NCI-H345 treated with DMSO at 0.1 percent for 48 hours (cell line): ENCODE data around the gene TFF1.
"Not testable (repeated sequence)": the region's sequence is repeated elsewhere in the genome, so short reads cannot be mapped to it uniquely, and the experiment has no call there.

ENCODE experiments used
- DNase-seq: peaks from one replicate; lab custom pipeline; 2025; ENCODE audit not compliant: unreplicated experiment; lab: John Stamatoyannopoulos, UW

Gene TFF1

GRCh38 chr21:42366292-42367010 lies at the start of gene TFF1:
Gene TFF1 (minus strand): TSS chr21:42366535. CDS start chr21:42366495, 40 bp downstream.
- no peak for DNase-seq

- DNase-seq, result no peak
Observed at GRCh38 chr21:42414928-42415769, 48.8 kb upstream of the TFF1 start.

GRCh38 chr21:42414553-42414927 lies 48.2 kb upstream of the TFF1 start:
- DNase-seq, result no peak

GRCh38 chr21:42414066-42414465 lies 47.7 kb upstream of the TFF1 start:
- no peak for DNase-seq

GRCh38 chr21:42413500-42413899 lies 47.2 kb upstream of the TFF1 start:
- no peak for DNase-seq

- DNase-seq, result no peak
Observed at GRCh38 chr21:42413093-42413492, 46.8 kb upstream of the TFF1 start.

- DNase-seq, result no peak
Observed at GRCh38 chr21:42412636-42412933, 46.2 kb upstream of the TFF1 start.

- DNase-seq, result no peak
Observed at GRCh38 chr21:42411891-42412635, 45.7 kb upstream of the TFF1 start.

- DNase-seq, result no peak
Observed at GRCh38 chr21:42411197-42411869, 45.0 kb upstream of the TFF1 start.

GRCh38 chr21:42409366-42409765 lies 43.0 kb upstream of the TFF1 start:
- DNase-seq, result no peak

GRCh38 chr21:42408718-42409117 lies 42.4 kb upstream of the TFF1 start:
- not testable (repeated sequence) for DNase-seq

GRCh38 chr21:42407476-42407875 lies 41.1 kb upstream of the TFF1 start:
- DNase-seq, result no peak

- no peak for DNase-seq
Observed at GRCh38 chr21:42406866-42407265, 40.5 kb upstream of the TFF1 start.

- DNase-seq, result no peak
Observed at GRCh38 chr21:42406201-42406621, 39.9 kb upstream of the TFF1 start.

- DNase-seq, result no peak
Observed at GRCh38 chr21:42405064-42406013, 39.0 kb upstream of the TFF1 start.

GRCh38 chr21:42404539-42404938 lies 38.2 kb upstream of the TFF1 start:
- DNase-seq, result no peak

GRCh38 chr21:42403611-42404231 lies 37.4 kb upstream of the TFF1 start, which contains the start of gene UBASH3A:
Gene UBASH3A (plus strand): TSS chr21:42403902. CDS start chr21:42403946, 44 bp downstream.
- DNase-seq, result no peak

- no peak for DNase-seq
Observed at GRCh38 chr21:42401820-42402251, 35.5 kb upstream of the TFF1 start.

GRCh38 chr21:42401154-42401553 lies 34.8 kb upstream of the TFF1 start:
- no peak for DNase-seq

- DNase-seq, result no peak
Observed at GRCh38 chr21:42400525-42400924, 34.2 kb upstream of the TFF1 start.
